Uterus (tissue), 4 donors: ENCODE measurements around the gene LMOD3. TPM values are rescaled to one million over a fixed set of nuclear protein-coding genes. Genes with fewer than 3 reads are reported as not detected.

Experiments
- DNase-seq, 2 donors: peaks; one replicate each; pipeline ENCODE4 v3.0.0-alpha.2; 2019 to 2020
- H3K27ac ChIP-seq, 2 donors: fragments of 200-600 bp; sonication (generic); 1 replicate in 1 of 2; 2 replicates in 1 of 2; pipeline ENCODE4 v1.5.1; 2016 to 2018
- H3K27me3 ChIP-seq, 2 donors: fragments of 200-600 bp; sonication (generic); one replicate each; pipeline ENCODE4 v1.5.1; 2018 to 2019; ENCODE audit warnings: control low read depth in 1 of 2
- H3K36me3 ChIP-seq, 2 donors: fragments of 200-600 bp; sonication (generic); one replicate each; pipeline ENCODE4 v1.5.1; 2019; ENCODE audit warnings: control low read depth in 1 of 2
- H3K4me1 ChIP-seq, 2 donors: fragments of 200-600 bp; sonication (generic); one replicate each; pipeline ENCODE4 v1.5.1; 2018 to 2019; ENCODE audit warnings: control low read depth in 1 of 2
- H3K4me3 ChIP-seq, 2 donors: fragments of 200-600 bp; sonication (generic); 1 replicate in 1 of 2; 2 replicates in 1 of 2; pipeline ENCODE4 v1.5.1; 2018 to 2019; ENCODE audit warnings: mild to moderate bottlenecking in 1 of 2
- H3K9me3 ChIP-seq, 2 donors: fragments of 200-600 bp; sonication (generic); one replicate each; pipeline ENCODE4 v1.5.1; 2019; ENCODE audit warnings: control low read depth in 1 of 2
- CTCF ChIP-seq, 4 experiments: fragments of 200-600 bp in 2 of 4; fragments of 450-650 bp in 2 of 4; sonication (generic) in 2 of 4; IDR thresholded peaks; one replicate each; pipeline ENCODE4 v1.5.1; 2016 to 2019; ENCODE audit warnings: antibody characterized with exemption in 4 of 4, mild to moderate bottlenecking in 2 of 4, moderate library complexity in 1 of 4
- POLR2A ChIP-seq, 2 donors: fragments of 450-650 bp; IDR thresholded peaks; one replicate each; pipeline ENCODE4 v1.6.1; 2016; ENCODE audit warnings: antibody characterized with exemption in 2 of 2, mild to moderate bottlenecking in 1 of 2, moderate library complexity in 1 of 2
- intact Hi-C: fragments of 100-400 bp; cut with DNase I; formaldehyde crosslinking; loops from one replicate; pipeline ENCODE4 v1.15.1; 2023; ENCODE audit warnings: low total_unique reads
- total RNA-seq, 4 donors: library from RNA; depleted of rRNA in 3 of 4; stranded (reverse); fragments of >200 nt in 3 of 4; gene quantifications; one replicate each; pipeline versions ENCODE4 v1.1.0 to v1.2.4, GENCODE V29; 2014 to 2023
- donor health status: DM: yes; HTN: yes; CAD: no.

LMOD3 gene
- total RNA-seq, 4 donors from 2014 or later = 0.24 TPM; not detected in 3

GRCh38 chr3:69116162-69116561 is 6.2 kb downstream of the LMOD3 start:
- H3K4me3 ChIP-seq = no peak overlapping the region
- H3K27me3 ChIP-seq = no peaks in the 10 kb centered on the region
- intact Hi-C loops = no loop called here
- no peaks in the 10 kb centered on the region for H3K9me3 ChIP-seq
- no peaks in the 10 kb centered on the region for H3K4me1 ChIP-seq
- H3K27ac ChIP-seq = no peak overlapping the region
- no peak for TF ChIP-seq CTCF (IDR thresholded peaks at IDR 0.05)
- TF ChIP-seq POLR2A (IDR thresholded peaks at IDR 0.05) = no peak
- H3K36me3 ChIP-seq = no peaks in the 10 kb centered on the region
- DNase-seq = no peak

- no peak overlapping the region for H3K27ac ChIP-seq
- H3K27me3 ChIP-seq = no peaks in the 10 kb centered on the region
Measured at GRCh38 chr3:69115731-69116130, 6.7 kb downstream of the LMOD3 start.

GRCh38 chr3:69113536-69113935 is 8.9 kb downstream of the LMOD3 start:
- TF ChIP-seq CTCF (IDR thresholded peaks at IDR 0.05) = no peak
- no peak for TF ChIP-seq POLR2A (IDR thresholded peaks at IDR 0.05)
- Histone ChIP-seq H3K4me1 (no peaks in the 10 kb centered on the region), H3K4me3 (no peak overlapping the region), H3K27ac (no peak overlapping the region), H3K9me3 (no peaks in the 10 kb centered on the region), H3K36me3 (no peaks in the 10 kb centered on the region), H3K27me3 (no peaks in the 10 kb centered on the region)
- DNase-seq = no peak
- intact Hi-C loops = no loop called here

More at GRCh38 chr3:69115731-69116130, 6.7 kb downstream of the LMOD3 start:
- Histone ChIP-seq H3K4me1 (no peaks in the 10 kb centered on the region), H3K36me3 (no peaks in the 10 kb centered on the region), H3K9me3 (no peaks in the 10 kb centered on the region), H3K4me3 (no peak overlapping the region)
- intact Hi-C loops = no loop called here
- no peak for DNase-seq
- TF ChIP-seq CTCF (IDR thresholded peaks at IDR 0.05) (no peak), POLR2A (IDR thresholded peaks at IDR 0.05) (no peak)

- Histone ChIP-seq H3K4me3 (no peak overlapping the region), H3K27ac (no peak overlapping the region), H3K36me3 (no peaks in the 10 kb centered on the region), H3K27me3 (no peaks in the 10 kb centered on the region), H3K9me3 (no peaks in the 10 kb centered on the region), H3K4me1 (no peaks in the 10 kb centered on the region)
- no peak for TF ChIP-seq CTCF (IDR thresholded peaks at IDR 0.05)
- no peak for TF ChIP-seq POLR2A (IDR thresholded peaks at IDR 0.05)
- no peak for DNase-seq
- intact Hi-C loops = no loop called here
Measured at GRCh38 chr3:69110941-69111546, 11.4 kb downstream of the LMOD3 start.

GRCh38 chr3:69108811-69109210 is 13.6 kb downstream of the LMOD3 start:
- TF ChIP-seq POLR2A (IDR thresholded peaks at IDR 0.05) (no peak), CTCF (IDR thresholded peaks at IDR 0.05) (no peak)
- DNase-seq = no peak
- no peaks in the 10 kb centered on the region for H3K4me1 ChIP-seq
- no peak overlapping the region for H3K27ac ChIP-seq
- no peak overlapping the region for H3K4me3 ChIP-seq
- H3K9me3 ChIP-seq = no peaks in the 10 kb centered on the region
- intact Hi-C loops = no loop called here
- no peaks in the 10 kb centered on the region for H3K36me3 ChIP-seq
- no peaks in the 10 kb centered on the region for H3K27me3 ChIP-seq
